HL-60/S4 treated with retinoic acid at 250 ng/mL for 4 days and 3 days (cell line): ENCODE data around the gene ECHS1.
"Not testable (repeated sequence)": the region's sequence is repeated elsewhere in the genome, so short reads cannot be mapped to it uniquely, and the experiment has no call there.

Experiments used
- in situ Hi-C: fragments of 300-500 bp; cut with MboI; formaldehyde crosslinking; loops from 2 replicates; pipeline ENCODE4 v1.7.0; 2022; ENCODE audit warnings: low sequenced_read_pairs

Gene ECHS1

GRCh38 chr10:133400624-133401424 lies 27.7 kb upstream of the ECHS1 start:
- in situ Hi-C loops, result no loop called here

GRCh38 chr10:133399123-133399601 lies 26.0 kb upstream of the ECHS1 start:
- in situ Hi-C loops, result no loop called here

- in situ Hi-C loops, result no loop called here
These were observed 24.8 kb upstream of the ECHS1 start for GRCh38 chr10:133397938-133398337.

DNA sequence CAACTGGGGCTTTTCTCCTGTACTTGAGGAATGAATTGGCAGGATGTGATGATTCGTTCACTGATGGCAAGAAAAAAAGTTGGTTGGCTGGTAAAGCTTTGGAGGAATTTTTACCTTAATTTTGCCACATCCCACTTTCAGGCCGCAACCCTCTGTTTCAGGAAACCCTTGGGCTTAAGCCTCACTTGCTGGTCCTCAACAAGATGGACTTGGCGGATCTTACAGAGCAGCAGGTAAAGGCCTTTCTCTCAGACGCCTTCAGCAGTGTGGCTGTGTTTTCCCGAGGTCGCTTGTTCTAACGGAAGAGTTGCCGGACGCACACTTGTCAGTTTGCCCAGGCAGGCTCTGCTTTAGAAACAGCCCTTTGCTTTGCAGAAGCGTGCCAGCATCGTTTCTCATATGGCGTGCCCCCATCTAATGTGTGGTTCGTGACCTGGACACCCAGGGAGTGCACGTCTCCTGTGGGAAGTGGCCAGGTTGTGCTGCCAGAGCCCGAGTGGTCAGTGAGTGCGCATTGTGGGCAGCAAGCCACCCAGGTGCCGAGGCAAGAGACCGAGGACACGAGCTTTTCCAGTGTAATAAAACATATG lies 23.0 kb upstream of the ECHS1 start:
- in situ Hi-C loops, result no loop called here

DNA sequence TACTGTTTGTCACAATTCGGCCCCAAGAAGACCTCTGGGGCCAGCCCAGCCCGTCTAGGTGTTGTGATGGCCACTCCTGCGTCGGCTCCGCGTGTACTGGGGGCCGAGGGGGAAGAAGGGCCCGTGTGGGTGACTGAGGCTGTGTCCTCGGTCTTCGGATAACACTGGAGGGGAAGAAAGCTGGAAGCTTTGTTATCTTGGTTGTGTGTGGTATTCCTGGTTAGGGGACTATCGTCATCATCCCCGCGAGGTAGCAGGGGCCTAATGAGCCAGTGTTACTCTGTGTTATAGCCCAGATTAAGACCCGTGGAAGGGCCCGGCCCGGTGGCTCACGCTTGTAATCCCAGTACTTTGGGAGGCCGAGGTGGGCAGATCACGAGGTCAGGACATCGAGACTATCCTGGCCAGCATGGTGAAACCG lies 21.7 kb upstream of the ECHS1 start:
- in situ Hi-C loops, result no loop called here

DNA sequence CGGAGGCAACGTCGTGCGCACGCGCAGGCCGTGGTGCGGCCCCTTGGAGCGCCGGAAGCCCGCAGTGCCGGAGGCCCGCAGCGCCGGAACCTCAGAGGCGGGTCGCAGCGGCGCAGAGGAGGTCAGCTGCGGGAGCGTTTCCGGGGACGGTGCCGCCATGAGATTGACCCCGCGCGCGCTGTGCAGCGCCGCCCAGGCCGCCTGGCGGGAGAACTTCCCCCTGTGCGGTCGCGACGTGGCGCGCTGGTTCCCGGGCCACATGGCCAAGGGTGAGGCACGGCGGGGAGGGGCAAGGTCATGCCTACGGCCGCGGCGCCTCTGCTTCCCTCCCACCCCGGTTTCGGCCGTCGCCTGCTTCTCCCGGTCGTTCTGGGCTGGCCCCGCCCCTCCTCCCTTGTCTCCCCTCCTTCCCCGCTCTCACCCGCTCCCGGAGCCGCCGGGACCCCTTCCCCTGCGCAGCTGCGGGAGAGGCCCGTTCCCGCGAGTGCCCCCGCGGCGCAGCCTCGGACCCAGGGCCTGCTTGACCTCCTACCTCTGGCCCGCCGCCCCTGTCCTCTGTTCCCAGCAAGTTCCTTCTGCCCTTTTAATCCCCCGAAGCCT lies 21.0 kb upstream of the ECHS1 start, which contains the start of gene MTG1:
Gene MTG1 (plus strand): TSS at position 94 of the 600 bp plus-strand sequence. CDS start 64 bp downstream, at position 158.
- in situ Hi-C loops, result no loop called here

- in situ Hi-C loops, result no loop called here
These were observed 20.4 kb upstream of the ECHS1 start for GRCh38 chr10:133393401-133394063.

DNA sequence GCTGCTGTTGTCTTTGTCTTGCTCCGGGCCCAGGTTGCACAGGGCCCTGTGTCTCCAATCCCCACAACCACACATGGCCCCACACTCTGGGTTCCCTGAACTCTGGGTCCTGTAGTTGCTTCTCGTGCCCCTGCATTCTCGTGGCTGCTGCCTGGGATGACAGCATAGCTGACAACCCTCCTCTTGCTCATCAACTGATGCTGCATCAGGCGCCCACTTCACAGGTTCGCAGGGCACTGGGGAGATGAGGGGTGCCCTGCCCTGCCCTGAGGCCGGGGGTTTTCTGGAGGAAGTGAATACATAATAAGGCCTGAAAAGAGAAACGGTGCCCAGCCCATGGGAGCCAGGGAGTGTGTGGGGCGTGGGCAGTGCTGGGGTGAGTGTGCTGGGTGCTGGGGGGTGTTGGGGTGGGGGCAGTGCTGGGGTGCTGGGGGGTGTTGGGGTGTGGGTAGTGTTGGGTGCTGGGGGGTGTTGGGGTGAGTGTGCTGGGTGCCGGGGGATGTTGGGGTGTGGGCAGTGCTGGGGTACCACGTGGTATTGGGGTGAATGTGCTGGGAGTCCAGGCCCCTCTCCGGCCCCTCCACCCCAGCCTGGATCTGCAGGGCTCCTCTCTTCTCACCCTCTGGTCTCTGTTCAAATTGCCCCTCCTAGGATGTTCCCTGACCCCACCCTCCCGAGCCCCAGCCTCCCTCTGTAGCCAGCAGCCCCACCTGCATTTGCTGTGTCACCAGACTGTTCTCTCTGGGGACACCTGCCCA lies 18.8 kb upstream of the ECHS1 start:
- in situ Hi-C loops, result no loop called here

- in situ Hi-C loops, result no loop called here
These were observed 18.1 kb upstream of the ECHS1 start for GRCh38 chr10:133391249-133391635.

- in situ Hi-C loops, result no loop called here
These were observed 17.6 kb upstream of the ECHS1 start for GRCh38 chr10:133390597-133391248.

DNA sequence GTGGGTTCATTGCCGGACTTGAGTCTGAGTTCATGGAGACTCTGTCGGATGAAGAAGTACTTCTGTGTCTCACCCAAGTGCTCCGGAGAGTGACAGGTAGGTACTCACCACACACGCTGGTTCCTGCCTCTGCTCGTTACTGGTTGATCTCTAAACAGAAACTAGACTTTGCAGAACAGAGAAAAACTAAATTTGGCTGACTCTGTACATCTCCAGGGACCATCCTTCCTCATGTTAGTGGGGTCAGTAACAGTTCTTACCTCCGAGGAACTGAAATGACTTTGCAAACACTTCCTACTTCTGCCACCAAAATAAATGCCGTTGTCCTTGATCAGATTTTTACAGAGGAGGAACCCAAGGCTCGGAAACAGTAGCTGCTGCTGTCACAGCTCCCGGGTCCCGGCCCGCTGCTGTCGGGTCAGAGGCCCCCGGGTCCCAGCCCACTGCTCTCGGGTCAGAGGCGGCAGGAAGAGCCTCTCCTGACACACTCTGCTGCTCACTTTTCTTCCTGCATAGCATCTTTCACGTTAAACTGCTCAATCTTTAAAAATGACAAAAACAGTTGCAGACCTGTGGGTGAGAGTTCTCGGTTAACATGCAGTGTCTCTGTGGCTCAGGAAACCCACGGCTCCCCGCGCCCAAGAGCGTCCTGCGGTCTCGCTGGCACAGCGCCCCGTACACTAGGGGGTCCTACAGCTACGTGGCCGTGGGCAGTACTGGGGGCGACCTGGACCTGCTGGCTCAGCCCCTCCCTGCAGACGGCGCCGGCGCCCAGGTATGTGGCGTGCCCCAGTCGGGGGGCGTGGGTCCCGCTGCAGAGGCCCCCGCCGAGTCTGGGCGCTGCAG lies 16.0 kb upstream of the ECHS1 start:
- in situ Hi-C loops, result no loop called here

DNA sequence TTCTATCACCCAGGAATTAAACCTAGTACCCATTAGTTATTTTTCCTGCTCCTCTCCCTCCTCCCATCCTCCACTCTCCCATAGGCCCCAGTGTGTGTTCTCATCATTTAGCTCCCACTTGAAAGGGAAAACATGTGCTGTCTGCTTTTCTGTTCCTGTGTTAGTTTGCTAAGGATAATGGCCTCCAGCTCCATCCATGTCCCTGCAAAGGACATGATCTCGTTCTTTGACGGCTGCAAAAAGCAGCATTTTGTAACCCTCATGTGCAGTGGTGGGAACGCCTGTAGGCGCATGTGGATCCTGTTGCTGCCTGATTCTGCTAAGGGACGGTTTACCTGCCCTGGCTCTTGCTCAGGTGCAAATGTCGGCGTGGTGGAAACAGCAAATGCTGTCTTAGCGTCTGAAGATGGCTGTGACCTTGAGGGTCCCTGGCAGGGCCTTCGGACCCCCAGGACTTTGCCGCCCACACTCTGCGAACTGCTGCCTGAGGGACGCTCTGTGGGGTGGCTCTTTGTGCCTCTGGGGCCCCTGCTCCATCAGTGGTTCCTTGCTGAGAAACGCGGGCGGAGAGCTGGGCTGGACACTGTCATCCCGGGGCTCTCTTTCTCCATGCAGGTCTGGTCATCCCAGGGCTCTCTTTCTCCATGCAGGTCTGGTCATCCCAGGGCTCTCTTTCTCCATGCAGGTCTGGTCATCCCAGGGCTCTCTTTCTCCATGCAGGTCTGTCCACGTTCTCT lies 15.2 kb upstream of the ECHS1 start:
- in situ Hi-C loops, result no loop called here

DNA sequence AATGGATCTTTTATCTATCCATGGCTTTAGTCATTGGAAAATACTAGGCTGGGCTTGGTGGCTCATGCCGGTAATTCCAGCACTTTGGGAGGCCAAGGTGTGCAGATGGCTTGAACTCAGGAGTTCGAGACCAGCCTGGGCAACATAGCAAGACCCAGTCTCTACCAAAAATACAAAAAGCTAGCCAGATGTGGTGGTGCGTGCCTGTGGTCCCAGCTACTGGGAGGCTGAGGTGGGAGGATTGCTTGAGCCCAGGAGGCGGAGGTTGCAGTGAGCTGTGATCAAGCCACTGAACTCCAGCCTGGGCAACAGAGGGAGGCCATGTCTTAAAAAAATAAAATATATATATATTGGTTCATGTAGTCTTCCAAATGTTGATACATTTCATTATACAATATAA lies 13.8 kb upstream of the ECHS1 start:
- in situ Hi-C loops, result not testable (repeated sequence)

DNA sequence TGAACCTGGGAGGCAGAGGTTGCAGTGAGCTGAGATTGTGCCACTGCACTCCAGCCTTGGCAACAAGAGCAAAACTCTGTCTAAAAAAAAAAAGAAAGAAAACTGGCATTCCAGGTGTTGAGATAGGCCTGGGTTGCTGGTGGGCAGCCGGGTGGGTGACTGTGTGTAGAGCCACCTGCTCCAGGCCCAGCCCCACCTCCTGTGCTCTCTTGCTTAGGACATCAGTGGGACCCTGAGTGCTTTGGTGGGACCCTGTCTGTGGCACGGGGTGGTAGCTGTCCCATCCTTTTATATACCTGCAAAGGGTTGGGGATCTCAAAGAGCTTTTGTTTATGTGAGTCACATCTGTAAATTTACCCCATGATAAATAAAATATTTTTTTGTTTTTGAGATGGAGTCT lies 12.1 kb upstream of the ECHS1 start:
- in situ Hi-C loops, result no loop called here

DNA sequence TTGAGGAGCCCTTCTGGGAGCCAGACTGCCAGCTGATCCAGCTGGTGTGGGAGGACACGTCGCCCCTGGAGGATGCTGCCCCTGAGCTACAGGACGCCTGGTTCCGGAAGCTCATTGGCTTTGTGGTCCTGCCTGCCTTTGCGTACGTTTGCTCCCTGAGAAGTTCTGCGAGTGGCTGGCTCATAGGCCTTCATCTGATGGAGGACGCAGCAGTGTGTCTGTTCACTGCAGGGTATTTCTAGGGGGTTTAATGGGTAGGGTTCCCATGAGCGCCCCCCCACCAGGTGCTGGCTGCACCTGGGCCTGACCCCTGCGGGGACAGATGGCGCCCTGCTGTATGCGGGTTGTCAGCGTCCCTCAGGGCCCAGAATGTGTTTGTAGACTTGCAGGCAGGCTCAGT lies 10.9 kb upstream of the ECHS1 start:
- in situ Hi-C loops, result no loop called here

- in situ Hi-C loops, result no loop called here
These were observed 10.4 kb upstream of the ECHS1 start for GRCh38 chr10:133383551-133383950.

DNA sequence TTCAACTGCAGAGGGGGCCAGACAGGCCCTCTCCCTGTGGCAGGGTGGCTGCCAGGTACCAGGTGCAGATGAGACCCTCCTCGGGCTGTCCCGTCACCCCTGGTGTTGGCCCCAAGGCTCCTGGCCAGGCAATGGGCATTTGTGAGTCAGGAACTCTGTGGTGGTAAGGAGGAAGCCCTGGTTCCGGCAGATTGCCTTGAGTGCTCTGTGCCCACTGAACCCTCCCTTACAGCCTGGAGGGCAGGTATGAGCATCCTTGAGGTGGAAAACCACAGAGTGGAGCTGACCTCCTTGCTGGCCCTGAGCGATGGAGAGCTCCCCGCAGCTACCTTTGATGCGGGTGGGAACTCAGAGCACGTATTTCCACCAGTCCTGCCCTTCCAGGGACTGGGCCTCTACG lies 7.9 kb upstream of the ECHS1 start:
- in situ Hi-C loops, result no loop called here

- in situ Hi-C loops, result no loop called here
These were observed 6.9 kb upstream of the ECHS1 start for GRCh38 chr10:133379801-133380666.
